Measurements from ENCODE around the gene CDC42EP2.

The CDC42EP2 gene

GRCh38 chr11:65362966-65363365 lies 48.3 kb downstream of the CDC42EP2 start:
- DNase-seq, result no peak

GRCh38 chr11:65363770-65364169 lies 49.1 kb downstream of the CDC42EP2 start:
- DNase-seq, result no peak

- DNase-seq, result peak; percentile 70
Measured at GRCh38 chr11:65366340-65366773, 51.7 kb downstream of the CDC42EP2 start.

- no peak for DNase-seq
Measured at GRCh38 chr11:65370659-65371049, 56.0 kb downstream of the CDC42EP2 start.
